Stomach (tissue), 9 donors: ENCODE measurements around the gene NEMP2. TPM values are rescaled to one million over a fixed set of nuclear protein-coding genes. Genes with fewer than 3 reads are reported as not detected.
A peak's percentile ranks its signal among the peaks of the same experiment; 100 is the strongest.
"Not testable (repeated sequence)": the region's sequence is repeated elsewhere in the genome, so short reads cannot be mapped to it uniquely, and the experiment has no call there.

Source experiments
- DNase-seq, 2 donors: peaks; one replicate each; pipeline versions ENCODE4 v3.0.0 to v3.0.0-alpha.2; 2013 to 2019
- H3K27ac ChIP-seq, 5 donors: fragments of 200-600 bp in 4 of 5; sonication (generic) in 4 of 5; one replicate each; pipeline ENCODE4 v1.5.1; 2013 to 2019; ENCODE audit warnings: mild to moderate bottlenecking in 1 of 5, moderate library complexity in 1 of 5
- H3K27me3 ChIP-seq, 3 donors: fragments of 200-600 bp; sonication (generic); one replicate each; pipeline ENCODE4 v1.5.1; 2017 to 2019; ENCODE audit warnings: mixed run types in 1 of 3
- H3K36me3 ChIP-seq, 4 donors: fragments of 200-600 bp; sonication (generic); 1 replicate in 3 of 4; 2 replicates in 1 of 4; pipeline ENCODE4 v1.5.1; 2016 to 2019
- H3K4me1 ChIP-seq, 4 donors: fragments of 200-600 bp; sonication (generic); one replicate each; pipeline ENCODE4 v1.5.1; 2016 to 2019
- H3K4me3 ChIP-seq, 4 donors: fragments of 200-600 bp; sonication (generic) in 3 of 4; one replicate each; pipeline ENCODE4 v1.5.1; 2016 to 2019; ENCODE audit warnings: mild to moderate bottlenecking in 1 of 4
- H3K9me3 ChIP-seq, 4 donors: fragments of 200-600 bp; sonication (generic); one replicate each; pipeline ENCODE4 v1.5.1; 2016 to 2019
- CTCF ChIP-seq, 7 experiments: fragments of 450-650 bp in 4 of 7; fragments of 200-600 bp in 3 of 7; sonication (generic) in 3 of 7; IDR thresholded peaks; one replicate each; pipeline ENCODE4 v1.5.1; 2016 to 2019; ENCODE audit warnings: antibody characterized with exemption in 7 of 7, control low read depth in 2 of 7, mild to moderate bottlenecking in 1 of 7
- EP300 ChIP-seq: sonication (generic); formaldehyde crosslinking; IDR thresholded peaks from one replicate; pipeline ENCODE4 v1.6.1; 2017; ENCODE audit warnings: antibody characterized with exemption
- POLR2A ChIP-seq, 4 donors: fragments of 450-650 bp; IDR thresholded peaks; one replicate each; pipeline ENCODE4 v1.6.1; 2016; ENCODE audit warnings: antibody characterized with exemption in 4 of 4, control low read depth in 2 of 4, mild to moderate bottlenecking in 1 of 4, moderate library complexity in 1 of 4
- POLR2AphosphoS5 ChIP-seq, 3 donors: sonication (generic); formaldehyde crosslinking; IDR thresholded peaks; one replicate each; pipeline ENCODE4 v1.6.1; 2016; ENCODE audit warnings: antibody characterized with exemption in 3 of 3
- WGBS, 5 donors: extraction: QIAGEN DNeasy Blood & Tissue Kit in 3 of 5; methylation state at CpG; one replicate each; pipeline versions ENCODE4 v1.1.5 to v1.1.7; 2013 to 2018; 5-methylcytosine and 5-hydroxymethylcytosine counted together
- intact Hi-C: fragments of 100-400 bp; cut with DNase I; formaldehyde crosslinking; loops from one replicate; pipeline ENCODE4 v1.15.1; 2023; ENCODE audit warnings: low total_unique reads
- polyA plus RNA-seq, 3 donors: library from polyadenylated mRNA; stranded (reverse); fragments of 200-250 nt; gene quantifications; one replicate each; pipeline ENCODE4 v1.2.3, GENCODE V29; 2013
- total RNA-seq, 5 donors: library from RNA; depleted of rRNA; stranded (reverse); fragments of >200 nt; gene quantifications; one replicate each; pipeline versions ENCODE4 v1.1.0 to v1.2.3, GENCODE V29; 2014 to 2016
- donor health status: healthy with polysubstance abuse.
- donor health status: Bipolar disorder and iron deficiency.
- donor health status: healthy.

Gene NEMP2
- total and polyA plus RNA-seq, 8 donors, result 0.60 to 18.7 (median 1.6) TPM; not detected in 2

DNA sequence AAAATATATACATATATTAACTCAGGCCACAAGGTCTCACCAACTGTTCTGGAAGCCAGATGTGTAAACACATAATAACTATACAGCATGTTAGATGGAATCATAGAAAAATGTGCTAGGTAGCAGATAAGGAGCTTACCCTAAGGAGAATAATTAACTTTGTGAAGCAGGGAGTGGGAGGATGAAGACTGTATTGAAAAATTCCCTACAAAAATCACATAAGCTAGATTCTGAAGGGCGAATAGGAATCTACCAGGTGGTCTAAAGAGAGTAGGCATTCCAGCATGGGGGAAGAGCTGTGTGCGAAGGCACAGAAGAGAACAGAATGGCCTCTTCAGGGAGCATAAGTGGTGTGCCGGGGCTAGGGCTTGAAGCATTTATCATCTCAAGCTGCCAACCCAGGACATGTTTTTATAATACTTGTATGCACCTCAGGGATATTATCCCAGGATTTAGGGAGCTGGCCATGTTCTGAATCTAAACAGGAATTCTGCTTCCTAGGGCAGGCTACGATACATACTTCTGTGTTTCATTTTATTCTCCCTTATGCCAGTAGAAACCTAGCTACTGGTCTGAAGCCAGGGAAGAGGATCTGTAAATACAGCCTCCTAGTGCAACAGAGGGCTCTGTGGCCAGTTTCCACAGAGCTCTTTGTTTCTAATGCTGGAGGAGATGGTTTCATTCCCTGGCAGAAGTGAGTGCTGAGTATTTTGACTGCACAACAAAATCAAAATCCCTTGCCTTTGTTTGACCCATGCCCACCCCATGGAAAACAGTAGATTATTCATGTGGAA lies 56.7 kb downstream of the NEMP2 start:
- Histone ChIP-seq H3K27me3 (no peaks in the 10 kb centered on the region), H3K9me3 (no peaks in the 10 kb centered on the region), H3K4me1 (peaks cover 10 to 55% (median 31%) of the 10 kb centered on the region in 4 donors), H3K36me3 (no peaks in the 10 kb centered on the region), H3K4me3 (peak overlapping the region in 3 of 4 donors; percentile 6 to 11 (median 7)), H3K27ac (peak overlapping the region; percentile 22 to 75 (median 45))
- intact Hi-C loops, result no loop called here
- WGBS, 5 donors, result 21 to 45% (median 28%) methylated on average over 4 of the region's 4 CpGs
- TF ChIP-seq CTCF (IDR thresholded peaks at IDR 0.05) (no peak), EP300 (no peak), POLR2A (IDR thresholded peaks at IDR 0.05) (no peak), POLR2AphosphoS5 (IDR thresholded peaks at IDR 0.05) (no peak)
- DNase-seq, result peak in 1 of 2 donors; percentile 58

GRCh38 chr2:190470256-190470826 lies 64.2 kb downstream of the NEMP2 start:
- no peak for DNase-seq
- Histone ChIP-seq H3K36me3 (peaks cover 9 to 17% (median 10%) of the 10 kb centered on the region in 4 donors), H3K4me1 (peaks cover 31 to 42% (median 39%) of the 10 kb centered on the region in 4 donors), H3K27me3 (no peaks in the 10 kb centered on the region), H3K27ac (peak overlapping the region in 4 of 5 donors; percentile 67 to 78 (median 77)), H3K9me3 (no peaks in the 10 kb centered on the region), H3K4me3 (no peak overlapping the region)
- 79 to 85% (median 82%) methylated on average over 5 of the region's 5 CpGs for WGBS, 5 donors
- TF ChIP-seq POLR2A (IDR thresholded peaks at IDR 0.05), result no peak
- TF ChIP-seq EP300, result no peak
- no peak for TF ChIP-seq POLR2AphosphoS5 (IDR thresholded peaks at IDR 0.05)
- no peak for TF ChIP-seq CTCF (IDR thresholded peaks at IDR 0.05)
- intact Hi-C loops, result no loop called here

GRCh38 chr2:190469771-190470170 lies 64.8 kb downstream of the NEMP2 start:
- Histone ChIP-seq H3K4me3 (no peak overlapping the region), H3K27ac (peak overlapping the region; percentile 61 to 78 (median 76)), H3K36me3 (peaks cover 9 to 17% (median 10%) of the 10 kb centered on the region in 4 donors), H3K27me3 (no peaks in the 10 kb centered on the region), H3K4me1 (peaks cover 31 to 46% (median 39%) of the 10 kb centered on the region in 4 donors), H3K9me3 (no peaks in the 10 kb centered on the region)
- 61 to 75% (median 66%) methylated on average over 2 of the region's 2 CpGs for WGBS, 5 donors
- intact Hi-C loops, result no loop called here
- peak in 1 of 2 donors; percentile 91 for DNase-seq
- TF ChIP-seq POLR2AphosphoS5 (IDR thresholded peaks at IDR 0.05), result peak; percentile 58 to 62 (median 59)
- no peak for TF ChIP-seq CTCF (IDR thresholded peaks at IDR 0.05)

GRCh38 chr2:190468814-190469569 lies 65.5 kb downstream of the NEMP2 start:
- Histone ChIP-seq H3K4me1 (peaks cover 31 to 54% (median 39%) of the 10 kb centered on the region in 4 donors), H3K36me3 (peaks cover 9 to 17% (median 10%) of the 10 kb centered on the region in 4 donors), H3K9me3 (no peaks in the 10 kb centered on the region), H3K27ac (peak overlapping the region in 4 of 5 donors; percentile 67 to 78 (median 77)), H3K27me3 (no peaks in the 10 kb centered on the region), H3K4me3 (no peak overlapping the region)
- peak; percentile 77 to 96 for DNase-seq
- TF ChIP-seq POLR2AphosphoS5 (IDR thresholded peaks at IDR 0.05) (peak; percentile 35 to 80 (median 62)), CTCF (IDR thresholded peaks at IDR 0.05) (no peak)
- intact Hi-C loops, result no loop called here
- 8 to 22% (median 12%) methylated on average over 4 of the region's 4 CpGs for WGBS, 5 donors

- intact Hi-C loops, result not testable (repeated sequence)
- peaks cover 31 to 55% (median 39%) of the 10 kb centered on the region in 4 donors for H3K4me1 ChIP-seq
- WGBS, 5 donors, result 68 to 90% (median 79%) methylated on average over 1 of the region's 1 CpG
Observed at GRCh38 chr2:190468354-190468753, 66.2 kb downstream of the NEMP2 start.

More at GRCh38 chr2:190468354-190468753, 66.2 kb downstream of the NEMP2 start:
- not testable (repeated sequence) for DNase-seq, H3K27me3 ChIP-seq, H3K4me3 ChIP-seq, H3K9me3 ChIP-seq
- Histone ChIP-seq H3K27ac (peak overlapping the region; percentile 67 to 78 (median 76)), H3K36me3 (peaks cover 9 to 17% (median 10%) of the 10 kb centered on the region in 4 donors)
